K562 (cell line): Measurements from ENCODE around the gene TMX1.

Source experiments
- FOXK1 ChIP-seq: sonication (generic); formaldehyde crosslinking; IDR thresholded peaks from 2 replicates; pipeline ENCODE4 v1.8.0; 2022; ENCODE audit warnings: missing genetic modification reagents, mild to moderate bottlenecking, borderline replicate concordance
- LEF1 ChIP-seq: fragments of 450-650 bp; IDR thresholded peaks from 2 replicates; pipeline ENCODE4 v1.6.1; 2016; ENCODE audit warnings: mild to moderate bottlenecking
- POLR2A ChIP-seq: fragments of 450-650 bp; conservative IDR thresholded peaks from 2 replicates; pipeline ENCODE4 v1.6.1; 2016
- TF ChIP-seq, protein P1 (sequence below), 3 experiments: IDR thresholded peaks in 2 of 3; conservative IDR thresholded peaks in 1 of 3; 2 replicates each; pipeline ENCODE4 v1.5.1; 2011 to 2012; ENCODE audit warnings: low read length in 3 of 3, mild to moderate bottlenecking in 3 of 3, control low read depth in 2 of 3, improper control_type of control experiment in 1 of 3, inconsistent platforms in 1 of 3, low read depth in 1 of 3, mixed read lengths in 1 of 3, moderate library complexity in 1 of 3; ENCODE audit not compliant: insufficient read depth in 2 of 3
- TF ChIP-seq, protein P2 (sequence below): IDR thresholded peaks from 2 replicates; pipeline ENCODE4 v1.6.1; 2011; ENCODE audit warnings: borderline replicate concordance, low read depth, mild to moderate bottlenecking, moderate library complexity, low read length; ENCODE audit not compliant: insufficient read depth, poor library complexity, severe bottlenecking
- TF ChIP-seq, protein P3 (sequence below): sonication (generic); formaldehyde crosslinking; IDR thresholded peaks from 2 replicates; pipeline ENCODE4 v1.4.0; 2020; ENCODE audit warnings: mild to moderate bottlenecking, missing genetic modification reagents

DNA sequence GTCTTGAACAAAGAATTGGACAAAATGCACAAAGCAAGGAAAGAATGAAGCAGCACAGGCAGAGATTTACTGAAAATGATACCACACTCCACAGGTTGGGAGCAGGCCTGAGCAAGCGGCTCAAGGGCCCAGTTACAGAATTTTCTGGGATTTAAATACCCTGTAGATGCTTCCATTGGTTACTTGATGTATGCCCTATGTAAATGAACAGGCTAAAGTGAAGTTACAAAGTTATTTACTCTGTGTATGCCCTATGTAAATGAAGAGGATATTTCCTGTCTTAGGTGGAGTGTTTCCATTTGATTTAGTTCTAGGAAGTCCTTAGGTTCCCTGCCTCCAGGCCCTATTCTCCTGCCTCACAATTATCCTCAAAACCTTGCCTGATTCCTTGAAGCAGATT, 36.6 kb downstream of the TMX1 start:
- TF ChIP-seq, protein P1, sequence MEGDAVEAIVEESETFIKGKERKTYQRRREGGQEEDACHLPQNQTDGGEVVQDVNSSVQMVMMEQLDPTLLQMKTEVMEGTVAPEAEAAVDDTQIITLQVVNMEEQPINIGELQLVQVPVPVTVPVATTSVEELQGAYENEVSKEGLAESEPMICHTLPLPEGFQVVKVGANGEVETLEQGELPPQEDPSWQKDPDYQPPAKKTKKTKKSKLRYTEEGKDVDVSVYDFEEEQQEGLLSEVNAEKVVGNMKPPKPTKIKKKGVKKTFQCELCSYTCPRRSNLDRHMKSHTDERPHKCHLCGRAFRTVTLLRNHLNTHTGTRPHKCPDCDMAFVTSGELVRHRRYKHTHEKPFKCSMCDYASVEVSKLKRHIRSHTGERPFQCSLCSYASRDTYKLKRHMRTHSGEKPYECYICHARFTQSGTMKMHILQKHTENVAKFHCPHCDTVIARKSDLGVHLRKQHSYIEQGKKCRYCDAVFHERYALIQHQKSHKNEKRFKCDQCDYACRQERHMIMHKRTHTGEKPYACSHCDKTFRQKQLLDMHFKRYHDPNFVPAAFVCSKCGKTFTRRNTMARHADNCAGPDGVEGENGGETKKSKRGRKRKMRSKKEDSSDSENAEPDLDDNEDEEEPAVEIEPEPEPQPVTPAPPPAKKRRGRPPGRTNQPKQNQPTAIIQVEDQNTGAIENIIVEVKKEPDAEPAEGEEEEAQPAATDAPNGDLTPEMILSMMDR (IDR thresholded peaks at IDR 0.05 in 2 of 3, conservative IDR thresholded peaks at IDR 0.05 in 1 of 3; ENCODE audit: insufficient read depth in 2 of 3, low read depth in 1 of 3, low read length in 3 of 3) = no peak
- TF ChIP-seq FOXK1 (CRISPR knock-in tag) = no peak
- TF ChIP-seq, protein P2, sequence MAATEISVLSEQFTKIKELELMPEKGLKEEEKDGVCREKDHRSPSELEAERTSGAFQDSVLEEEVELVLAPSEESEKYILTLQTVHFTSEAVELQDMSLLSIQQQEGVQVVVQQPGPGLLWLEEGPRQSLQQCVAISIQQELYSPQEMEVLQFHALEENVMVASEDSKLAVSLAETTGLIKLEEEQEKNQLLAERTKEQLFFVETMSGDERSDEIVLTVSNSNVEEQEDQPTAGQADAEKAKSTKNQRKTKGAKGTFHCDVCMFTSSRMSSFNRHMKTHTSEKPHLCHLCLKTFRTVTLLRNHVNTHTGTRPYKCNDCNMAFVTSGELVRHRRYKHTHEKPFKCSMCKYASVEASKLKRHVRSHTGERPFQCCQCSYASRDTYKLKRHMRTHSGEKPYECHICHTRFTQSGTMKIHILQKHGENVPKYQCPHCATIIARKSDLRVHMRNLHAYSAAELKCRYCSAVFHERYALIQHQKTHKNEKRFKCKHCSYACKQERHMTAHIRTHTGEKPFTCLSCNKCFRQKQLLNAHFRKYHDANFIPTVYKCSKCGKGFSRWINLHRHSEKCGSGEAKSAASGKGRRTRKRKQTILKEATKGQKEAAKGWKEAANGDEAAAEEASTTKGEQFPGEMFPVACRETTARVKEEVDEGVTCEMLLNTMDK = no peak
- TF ChIP-seq LEF1 = no peak
- TF ChIP-seq, protein P3, sequence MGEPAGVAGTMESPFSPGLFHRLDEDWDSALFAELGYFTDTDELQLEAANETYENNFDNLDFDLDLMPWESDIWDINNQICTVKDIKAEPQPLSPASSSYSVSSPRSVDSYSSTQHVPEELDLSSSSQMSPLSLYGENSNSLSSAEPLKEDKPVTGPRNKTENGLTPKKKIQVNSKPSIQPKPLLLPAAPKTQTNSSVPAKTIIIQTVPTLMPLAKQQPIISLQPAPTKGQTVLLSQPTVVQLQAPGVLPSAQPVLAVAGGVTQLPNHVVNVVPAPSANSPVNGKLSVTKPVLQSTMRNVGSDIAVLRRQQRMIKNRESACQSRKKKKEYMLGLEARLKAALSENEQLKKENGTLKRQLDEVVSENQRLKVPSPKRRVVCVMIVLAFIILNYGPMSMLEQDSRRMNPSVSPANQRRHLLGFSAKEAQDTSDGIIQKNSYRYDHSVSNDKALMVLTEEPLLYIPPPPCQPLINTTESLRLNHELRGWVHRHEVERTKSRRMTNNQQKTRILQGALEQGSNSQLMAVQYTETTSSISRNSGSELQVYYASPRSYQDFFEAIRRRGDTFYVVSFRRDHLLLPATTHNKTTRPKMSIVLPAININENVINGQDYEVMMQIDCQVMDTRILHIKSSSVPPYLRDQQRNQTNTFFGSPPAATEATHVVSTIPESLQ (CRISPR knock-in tag) = no peak
- no peak for TF ChIP-seq POLR2A
